NCI-H69 (cell line): ENCODE data around the gene BORCS5.
"Not testable (repeated sequence)": the region's sequence is repeated elsewhere in the genome, so short reads cannot be mapped to it uniquely, and the experiment has no call there.

ENCODE experiments used
- DNase-seq: peaks from one replicate; lab custom pipeline; 2025; lab: John Stamatoyannopoulos, UW

BORCS5 gene

GRCh38 chr12:12356896-12357718, at the start of gene BORCS5:
BORCS5 (plus strand) TSS chr12:12357078; CDS start chr12:12357452, 374 bp downstream.
- peak; percentile 97 for DNase-seq

- not testable (repeated sequence) for DNase-seq
These were observed 46.2 kb upstream of the BORCS5 start for GRCh38 chr12:12310695-12311094.

- DNase-seq = no peak
These were observed 41.0 kb upstream of the BORCS5 start for GRCh38 chr12:12315838-12316237.

GRCh38 chr12:12319451-12320183, 37.3 kb upstream of the BORCS5 start:
- peak; percentile 28 for DNase-seq

- no peak for DNase-seq
These were observed 33.8 kb upstream of the BORCS5 start for GRCh38 chr12:12323118-12323517.

- DNase-seq = no peak
These were observed 33.3 kb upstream of the BORCS5 start for GRCh38 chr12:12323591-12323990.

GRCh38 chr12:12326262-12326661, 30.6 kb upstream of the BORCS5 start:
- DNase-seq = no peak

- DNase-seq = peak; percentile 74
These were observed 29.1 kb upstream of the BORCS5 start for GRCh38 chr12:12327802-12328201.

- no peak for DNase-seq
These were observed 25.6 kb upstream of the BORCS5 start for GRCh38 chr12:12331244-12331771.

GRCh38 chr12:12331896-12332295, 25.0 kb upstream of the BORCS5 start:
- DNase-seq = no peak

GRCh38 chr12:12333407-12334366, 23.2 kb upstream of the BORCS5 start:
- DNase-seq = peak; percentile 84

- peak; percentile 59 for DNase-seq
These were observed 22.4 kb upstream of the BORCS5 start for GRCh38 chr12:12334367-12335040.

GRCh38 chr12:12336049-12336411, 20.8 kb upstream of the BORCS5 start:
- DNase-seq = no peak

GRCh38 chr12:12336511-12336910, 20.4 kb upstream of the BORCS5 start:
- DNase-seq = no peak

GRCh38 chr12:12338527-12339168, 18.2 kb upstream of the BORCS5 start:
- DNase-seq = no peak

- DNase-seq = peak; percentile 79
These were observed 6.9 kb upstream of the BORCS5 start, which contains the start of gene MANSC1 for GRCh38 chr12:12349711-12350665. MANSC1 (minus strand) TSS chr12:12350242; CDS start chr12:12343314, 6,928 bp downstream.

GRCh38 chr12:12350868-12351463, 5.9 kb upstream of the BORCS5 start:
- DNase-seq = peak; percentile 46

- DNase-seq = not testable (repeated sequence)
These were observed 5.3 kb upstream of the BORCS5 start for GRCh38 chr12:12351468-12352185.
